Activated CD4-positive, CD25-positive, alpha-beta regulatory T cell treated with anti-CD3 and anti-CD28 coated beads, Interleukin-2, amount 50 U/mL, for 24 hours (primary cell): ENCODE data around the gene ZDHHC14.

Experiments used
- ATAC-seq, 2 donors: fragments of 150-1000 bp; cut with Tn5 transposase; one replicate each; pipeline ENCODE4 v1.10.0; 2021; ENCODE audit warnings: mild to moderate bottlenecking in 1 of 2, moderate library complexity in 1 of 2

The ZDHHC14 gene

GRCh38 chr6:157469378-157469777, 88.4 kb downstream of the ZDHHC14 start:
- no peak for ATAC-seq

- ATAC-seq = no peak
These were observed 90.2 kb downstream of the ZDHHC14 start for GRCh38 chr6:157471077-157471686.

GRCh38 chr6:157471895-157472686, 91.1 kb downstream of the ZDHHC14 start:
- ATAC-seq = no peak

GRCh38 chr6:157476797-157477196, 95.8 kb downstream of the ZDHHC14 start:
- ATAC-seq = no peak

GRCh38 chr6:157478926-157479325, 97.9 kb downstream of the ZDHHC14 start:
- no peak for ATAC-seq

GRCh38 chr6:157479464-157480303, 98.7 kb downstream of the ZDHHC14 start:
- ATAC-seq = no peak

- no peak for ATAC-seq
These were observed 100.3 kb downstream of the ZDHHC14 start for GRCh38 chr6:157481189-157481864.

- no peak for ATAC-seq
These were observed 100.9 kb downstream of the ZDHHC14 start for GRCh38 chr6:157481865-157482249.

GRCh38 chr6:157483770-157484169, 102.8 kb downstream of the ZDHHC14 start:
- ATAC-seq = no peak

- ATAC-seq = no peak
These were observed 103.2 kb downstream of the ZDHHC14 start for GRCh38 chr6:157484181-157484580.

GRCh38 chr6:157486572-157486971, 105.6 kb downstream of the ZDHHC14 start:
- peak in 1 of 2 donors; percentile 30 for ATAC-seq

GRCh38 chr6:157487110-157487773, 106.3 kb downstream of the ZDHHC14 start:
- ATAC-seq = no peak

GRCh38 chr6:157488058-157488457, 107.1 kb downstream of the ZDHHC14 start:
- no peak for ATAC-seq

GRCh38 chr6:157488716-157489118, 107.7 kb downstream of the ZDHHC14 start:
- ATAC-seq = no peak

GRCh38 chr6:157490611-157491269, 109.8 kb downstream of the ZDHHC14 start:
- ATAC-seq = no peak

GRCh38 chr6:157491571-157492232, 110.7 kb downstream of the ZDHHC14 start:
- ATAC-seq = no peak

- ATAC-seq = no peak
These were observed 111.3 kb downstream of the ZDHHC14 start for GRCh38 chr6:157492249-157492648.

- ATAC-seq = no peak
These were observed 111.8 kb downstream of the ZDHHC14 start for GRCh38 chr6:157492741-157493140.

GRCh38 chr6:157493173-157493572, 112.2 kb downstream of the ZDHHC14 start:
- no peak for ATAC-seq

- no peak for ATAC-seq
These were observed 112.6 kb downstream of the ZDHHC14 start for GRCh38 chr6:157493576-157493975.

GRCh38 chr6:157494132-157494710, 113.2 kb downstream of the ZDHHC14 start:
- no peak for ATAC-seq
